GM18873 (cell line): ENCODE measurements around the gene GDF11.

ENCODE experiments used
- ATAC-seq: cut with Tn5 transposase; IDR thresholded peaks from one replicate; pipeline ENCODE4 v1.9.1; 2021; ENCODE audit warnings: mild to moderate bottlenecking, moderate library complexity, moderate number of reproducible peaks; ENCODE audit not compliant: unreplicated experiment, low FRiP score

The GDF11 gene

GRCh38 chr12:55742719-55743405 lies at the start of gene GDF11:
GDF11 (plus strand) TSS chr12:55743122; CDS start chr12:55743317, 195 bp downstream.
- no peak for ATAC-seq

- no peak for ATAC-seq
These were observed 49.4 kb upstream of the GDF11 start for GRCh38 chr12:55693323-55694187.

GRCh38 chr12:55694188-55694515 lies 48.8 kb upstream of the GDF11 start:
- no peak for ATAC-seq

- no peak for ATAC-seq
These were observed 48.3 kb upstream of the GDF11 start for GRCh38 chr12:55694651-55695050.

- no peak for ATAC-seq
These were observed 47.6 kb upstream of the GDF11 start for GRCh38 chr12:55695349-55695748.

GRCh38 chr12:55696141-55696540 lies 46.8 kb upstream of the GDF11 start:
- ATAC-seq: no peak

GRCh38 chr12:55696796-55697462 lies 46.0 kb upstream of the GDF11 start:
- no peak for ATAC-seq

- no peak for ATAC-seq
These were observed 45.2 kb upstream of the GDF11 start for GRCh38 chr12:55697686-55698085.

GRCh38 chr12:55698241-55698955 lies 44.5 kb upstream of the GDF11 start:
- no peak for ATAC-seq

- ATAC-seq: no peak
These were observed 44.0 kb upstream of the GDF11 start for GRCh38 chr12:55698965-55699364.

- ATAC-seq: no peak
These were observed 43.4 kb upstream of the GDF11 start for GRCh38 chr12:55699471-55700055.

GRCh38 chr12:55700255-55701018 lies 42.5 kb upstream of the GDF11 start:
- no peak for ATAC-seq

GRCh38 chr12:55702861-55703260 lies 40.1 kb upstream of the GDF11 start:
- no peak for ATAC-seq

- ATAC-seq: no peak
These were observed 39.6 kb upstream of the GDF11 start for GRCh38 chr12:55703288-55703687.

GRCh38 chr12:55703901-55704761 lies 38.8 kb upstream of the GDF11 start:
- no peak for ATAC-seq

- ATAC-seq: no peak
These were observed 37.9 kb upstream of the GDF11 start for GRCh38 chr12:55704824-55705718.

- ATAC-seq: no peak
These were observed 37.0 kb upstream of the GDF11 start for GRCh38 chr12:55705782-55706402.
